GM18498 (cell line): ENCODE data around the gene ABHD15.

ENCODE experiments used
- ATAC-seq: cut with Tn5 transposase; IDR thresholded peaks from one replicate; pipeline ENCODE4 v1.9.1; 2021; ENCODE audit warnings: mild to moderate bottlenecking, moderate library complexity; ENCODE audit not compliant: unreplicated experiment

The ABHD15 gene, protein sequence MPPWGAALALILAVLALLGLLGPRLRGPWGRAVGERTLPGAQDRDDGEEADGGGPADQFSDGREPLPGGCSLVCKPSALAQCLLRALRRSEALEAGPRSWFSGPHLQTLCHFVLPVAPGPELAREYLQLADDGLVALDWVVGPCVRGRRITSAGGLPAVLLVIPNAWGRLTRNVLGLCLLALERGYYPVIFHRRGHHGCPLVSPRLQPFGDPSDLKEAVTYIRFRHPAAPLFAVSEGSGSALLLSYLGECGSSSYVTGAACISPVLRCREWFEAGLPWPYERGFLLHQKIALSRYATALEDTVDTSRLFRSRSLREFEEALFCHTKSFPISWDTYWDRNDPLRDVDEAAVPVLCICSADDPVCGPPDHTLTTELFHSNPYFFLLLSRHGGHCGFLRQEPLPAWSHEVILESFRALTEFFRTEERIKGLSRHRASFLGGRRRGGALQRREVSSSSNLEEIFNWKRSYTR

DNA sequence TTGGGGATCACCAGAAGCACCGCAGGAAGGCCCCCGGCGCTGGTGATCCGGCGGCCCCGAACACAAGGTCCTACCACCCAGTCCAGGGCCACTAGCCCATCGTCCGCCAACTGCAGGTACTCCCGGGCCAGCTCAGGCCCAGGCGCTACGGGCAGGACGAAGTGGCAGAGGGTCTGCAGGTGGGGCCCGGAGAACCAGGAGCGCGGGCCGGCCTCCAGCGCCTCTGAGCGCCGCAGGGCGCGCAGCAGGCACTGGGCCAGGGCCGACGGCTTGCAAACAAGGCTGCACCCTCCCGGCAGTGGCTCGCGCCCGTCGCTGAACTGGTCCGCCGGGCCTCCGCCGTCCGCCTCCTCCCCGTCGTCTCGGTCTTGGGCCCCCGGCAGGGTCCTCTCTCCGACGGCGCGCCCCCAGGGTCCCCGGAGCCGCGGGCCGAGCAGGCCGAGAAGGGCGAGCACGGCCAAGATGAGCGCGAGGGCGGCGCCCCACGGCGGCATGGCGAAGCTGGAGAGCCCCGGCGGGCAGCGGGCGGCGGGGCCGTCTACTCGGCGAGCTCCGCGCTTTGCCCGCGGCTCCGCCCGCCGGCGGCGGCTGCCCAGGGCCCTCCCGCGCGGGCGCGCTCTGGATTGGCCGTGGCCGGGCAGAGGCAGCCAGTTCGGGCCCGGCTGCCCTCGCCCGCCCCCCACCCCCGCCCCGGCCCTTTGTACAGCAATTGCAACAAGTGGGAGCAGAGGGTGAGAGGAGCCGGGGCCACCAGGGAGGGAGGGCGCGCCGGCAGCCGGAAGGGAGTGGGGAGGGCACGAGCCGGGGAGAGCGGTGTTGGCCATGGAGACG lies at the start of gene ABHD15:
TSS of gene ABHD15 (minus strand) at position 565 of the 831 bp plus-strand sequence. CDS start at position 494, 71 bp downstream.
- peak; percentile 27 for ATAC-seq

DNA sequence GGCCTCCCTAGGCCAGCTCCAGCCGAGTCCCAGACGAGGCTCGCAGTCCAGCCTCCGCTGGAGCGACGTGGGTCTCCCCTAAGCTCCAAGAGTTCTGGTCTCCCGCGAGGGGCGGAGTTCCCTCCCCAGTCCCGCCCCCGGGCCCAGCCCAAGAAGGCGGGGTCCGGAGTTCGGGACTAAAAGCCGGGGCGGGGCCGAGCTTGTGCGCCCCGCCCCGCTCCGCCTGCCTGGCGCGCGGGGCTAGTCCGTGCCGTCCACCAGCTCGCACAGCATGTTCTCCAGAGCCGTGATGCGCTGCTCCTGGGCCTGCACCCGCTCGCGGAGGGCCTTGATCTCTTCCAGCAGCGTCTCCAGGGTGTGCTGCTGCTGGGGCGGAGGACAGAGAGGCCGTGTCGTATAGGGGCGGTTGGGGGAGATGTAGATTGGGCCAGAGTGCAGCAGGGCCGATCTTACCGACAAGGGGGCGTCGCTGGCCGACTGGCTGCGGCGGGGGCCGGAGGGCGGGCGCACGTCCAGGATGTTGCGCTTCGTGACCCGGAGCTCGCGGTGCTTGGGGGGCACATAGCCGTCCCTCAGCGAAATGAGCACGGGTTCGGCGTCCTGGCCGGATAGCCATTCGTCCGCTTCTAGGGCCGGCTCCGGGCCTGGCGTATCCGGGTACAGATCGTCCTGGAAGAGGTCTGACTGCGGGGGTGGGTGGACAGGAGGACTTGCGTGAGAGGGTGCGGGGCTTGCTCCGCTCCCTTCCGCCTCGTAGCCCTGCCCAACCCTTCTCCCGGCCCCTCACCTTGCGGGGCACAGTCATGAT lies 48.9 kb upstream of the ABHD15 start:
- peak; percentile 65 for ATAC-seq

DNA sequence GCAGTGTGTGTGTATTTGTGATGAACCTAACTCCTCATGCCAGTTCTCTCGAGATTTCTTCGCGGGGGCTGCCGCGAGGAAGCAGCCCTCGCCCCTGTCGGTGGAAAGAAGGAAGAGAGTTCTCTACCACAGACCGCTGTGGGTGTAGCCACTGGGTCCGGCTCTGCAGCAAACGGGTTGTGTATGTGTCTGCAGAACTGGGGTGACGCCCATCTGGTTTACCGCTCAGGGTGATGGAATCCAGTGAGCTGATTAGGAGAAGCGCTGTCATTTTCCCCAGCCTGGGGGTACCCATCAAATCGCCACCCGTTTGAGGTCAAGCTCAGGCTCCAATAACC lies 48.2 kb upstream of the ABHD15 start:
- no peak for ATAC-seq

DNA sequence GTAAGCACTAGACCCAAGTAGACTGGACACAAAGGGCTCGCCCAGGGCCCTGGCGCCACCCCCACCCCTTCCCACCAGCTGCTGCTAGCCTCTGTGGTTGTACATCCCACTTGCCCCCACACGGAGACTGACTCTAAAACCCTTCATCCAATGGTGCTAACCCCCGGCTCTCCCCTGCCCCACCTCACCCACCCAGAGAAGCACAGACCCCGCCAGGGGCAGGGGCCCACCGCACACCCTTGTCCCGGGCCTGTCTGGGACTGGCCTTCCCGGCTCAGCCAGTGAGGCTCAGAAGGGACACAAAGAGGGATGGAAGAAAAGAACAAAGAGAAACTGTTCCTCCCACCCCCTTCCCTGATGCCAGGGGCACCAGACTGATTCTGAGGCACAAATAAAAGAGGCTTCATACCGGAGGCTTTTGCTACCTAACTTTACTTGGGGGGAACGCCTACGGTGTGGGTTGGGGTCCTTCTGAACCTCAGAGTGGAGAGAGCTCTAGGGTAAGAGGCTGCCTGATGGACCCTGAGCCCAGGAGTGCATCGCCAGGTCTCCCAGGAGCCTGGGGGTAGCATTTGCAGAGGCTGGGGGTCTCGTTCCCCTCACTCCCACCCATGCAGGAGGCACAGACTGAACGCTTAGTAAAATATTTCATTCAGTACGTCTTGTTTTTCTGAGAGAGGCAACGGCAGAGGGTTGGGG lies 47.7 kb upstream of the ABHD15 start:
- no peak for ATAC-seq

DNA sequence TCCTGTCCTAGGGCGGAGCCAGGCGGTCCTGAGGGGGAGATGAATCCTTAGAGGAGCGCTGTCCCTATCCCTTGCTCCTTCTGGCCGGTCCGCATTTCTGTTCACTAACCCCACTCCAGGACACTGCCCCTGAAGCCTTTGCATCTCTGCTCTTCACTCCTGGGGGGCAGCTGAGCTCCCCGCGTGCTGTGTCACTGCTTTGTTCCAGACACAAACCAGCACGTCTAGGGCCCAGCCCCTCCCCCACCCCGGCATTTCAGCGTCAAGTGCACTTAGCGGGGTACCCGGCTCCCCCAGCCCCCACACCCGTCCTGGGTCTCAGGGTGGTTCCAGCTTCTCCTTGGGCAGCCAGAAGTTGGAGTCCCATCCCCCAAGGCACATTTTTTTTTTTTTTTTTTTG lies 47.0 kb upstream of the ABHD15 start:
- no peak for ATAC-seq

DNA sequence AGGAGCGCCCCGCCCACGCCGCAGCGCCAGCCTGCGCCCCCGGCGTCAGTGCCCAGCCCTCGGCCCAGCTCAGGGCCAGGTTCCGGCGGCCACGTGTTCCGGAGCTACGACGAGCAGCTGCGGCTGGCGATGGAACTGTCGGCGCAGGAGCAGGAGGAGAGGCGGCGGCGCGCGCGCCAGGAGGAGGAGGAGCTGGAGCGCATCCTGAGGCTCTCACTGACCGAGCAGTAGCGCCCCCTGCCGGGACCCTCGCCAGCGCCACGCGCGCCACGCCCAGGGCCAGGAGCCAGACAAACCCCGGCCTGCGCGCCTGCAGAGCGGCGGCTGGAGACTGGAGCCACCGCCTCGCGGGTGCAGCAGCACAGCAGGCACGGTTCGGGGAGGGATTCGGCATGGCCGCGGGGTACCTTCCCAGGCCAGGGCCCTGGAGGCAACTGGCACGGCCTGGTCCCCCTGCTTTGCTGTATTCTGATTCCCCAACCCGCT lies 46.6 kb upstream of the ABHD15 start:
- ATAC-seq = peak; percentile 40

DNA sequence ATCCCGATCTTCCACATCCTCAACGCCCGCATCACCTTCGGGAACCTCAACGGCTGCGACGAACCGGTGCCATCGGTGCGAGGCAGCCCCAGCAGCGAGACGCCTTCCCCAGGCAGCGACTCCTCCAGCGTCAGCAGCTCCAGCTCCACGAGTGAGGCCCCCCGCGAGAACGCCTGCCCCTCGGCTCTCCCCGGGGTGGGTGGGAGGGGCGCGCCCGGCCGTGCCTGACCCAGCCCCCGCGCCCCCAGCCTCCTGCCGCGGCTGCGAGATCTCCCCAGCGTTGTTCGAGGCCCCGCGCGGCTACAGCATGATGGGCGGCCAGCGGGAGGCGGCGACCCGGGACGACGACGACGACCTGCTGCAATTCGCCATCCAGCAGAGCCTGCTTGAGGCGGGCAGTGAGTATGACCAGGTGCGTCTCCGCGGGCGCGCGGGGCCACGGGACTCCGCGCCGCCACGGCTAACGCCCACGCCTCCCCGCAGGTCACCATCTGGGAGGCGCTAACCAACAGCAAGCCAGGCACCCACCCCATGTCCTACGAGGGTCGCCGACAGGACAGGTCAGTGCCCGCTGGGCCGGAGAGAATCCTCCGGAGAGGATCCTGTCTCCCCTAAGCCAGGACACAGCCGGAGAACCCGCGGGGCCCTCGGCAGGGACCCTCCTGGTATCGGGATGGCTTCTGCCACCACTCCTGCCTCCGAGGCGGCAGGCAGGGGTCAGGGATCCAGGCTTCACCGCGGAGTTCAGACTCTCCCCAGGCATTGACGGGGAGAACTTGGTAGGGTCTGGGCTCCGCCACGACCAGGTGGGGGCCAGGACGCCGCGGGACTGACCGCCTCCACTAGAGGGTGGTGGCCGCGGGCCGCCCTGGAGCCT lies 45.8 kb upstream of the ABHD15 start:
- ATAC-seq = no peak

DNA sequence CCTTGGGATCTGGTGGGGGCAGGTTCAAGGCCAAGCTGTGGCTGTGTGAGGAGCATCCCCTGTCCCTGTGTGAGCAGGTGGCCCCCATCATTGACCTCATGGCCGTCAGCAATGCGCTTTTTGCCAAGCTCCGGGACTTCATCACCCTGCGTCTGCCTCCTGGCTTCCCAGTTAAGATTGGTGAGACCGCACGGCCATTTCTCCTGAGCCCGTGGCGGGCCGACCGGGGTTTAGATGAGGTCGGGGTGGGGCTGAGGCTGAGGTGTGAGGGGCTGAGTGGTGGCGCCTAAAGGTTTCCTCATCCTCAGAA lies 45.2 kb upstream of the ABHD15 start:
- ATAC-seq = no peak

DNA sequence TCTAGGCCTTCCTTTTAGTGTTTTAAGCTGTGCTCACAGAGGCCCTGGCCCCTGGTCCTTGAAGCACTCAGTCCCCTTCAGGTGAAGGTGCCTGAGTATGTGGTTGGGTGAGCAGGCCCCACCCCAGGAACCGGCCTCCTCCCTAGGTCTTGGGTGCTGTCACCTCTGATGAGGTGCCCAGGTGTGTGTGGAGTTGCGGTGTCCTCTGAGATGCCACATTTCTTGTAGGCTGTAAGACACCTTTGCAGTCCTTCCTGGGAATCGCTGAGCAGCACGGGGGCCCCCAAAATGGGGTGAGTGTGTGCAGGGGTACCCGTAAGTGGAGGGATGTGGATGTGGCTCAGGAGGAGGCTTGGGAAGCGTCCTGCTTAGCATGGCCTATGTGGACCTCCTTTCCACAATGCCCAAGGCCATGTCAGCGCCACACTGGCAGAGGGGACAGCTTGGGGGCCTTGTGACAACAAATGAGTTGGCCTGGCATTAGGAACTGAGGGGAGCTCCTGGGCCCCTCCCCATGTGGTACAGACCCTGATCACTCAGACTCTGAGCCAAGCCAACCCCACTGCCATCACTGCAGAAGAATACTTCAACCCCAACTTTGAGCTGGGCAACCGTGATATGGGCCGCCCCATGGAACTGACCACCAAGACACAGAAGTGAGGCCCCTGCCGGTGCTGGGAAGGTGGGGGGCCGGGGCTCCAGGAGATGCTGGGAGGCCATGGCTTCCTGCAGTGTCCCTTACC lies 44.7 kb upstream of the ABHD15 start:
- no peak for ATAC-seq

DNA sequence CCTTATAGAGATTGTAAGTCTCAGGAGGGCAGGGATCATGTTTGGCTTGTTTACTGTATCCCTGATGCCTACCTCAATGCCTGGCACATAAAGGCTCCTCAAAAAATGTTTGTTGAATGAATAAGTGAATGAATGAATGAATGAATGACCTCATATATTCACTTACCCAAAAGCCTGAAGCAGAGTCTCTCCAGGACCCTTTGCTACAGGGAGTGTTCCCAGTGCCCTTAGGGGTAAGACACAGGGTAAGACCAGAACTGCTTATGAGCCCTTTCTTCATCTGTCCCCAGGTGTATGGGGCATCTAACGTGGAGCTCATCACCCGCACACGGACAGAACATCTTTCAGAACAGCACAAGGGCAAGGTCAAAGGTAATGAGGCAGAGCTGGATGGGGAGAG lies 43.6 kb upstream of the ABHD15 start:
- no peak for ATAC-seq

DNA sequence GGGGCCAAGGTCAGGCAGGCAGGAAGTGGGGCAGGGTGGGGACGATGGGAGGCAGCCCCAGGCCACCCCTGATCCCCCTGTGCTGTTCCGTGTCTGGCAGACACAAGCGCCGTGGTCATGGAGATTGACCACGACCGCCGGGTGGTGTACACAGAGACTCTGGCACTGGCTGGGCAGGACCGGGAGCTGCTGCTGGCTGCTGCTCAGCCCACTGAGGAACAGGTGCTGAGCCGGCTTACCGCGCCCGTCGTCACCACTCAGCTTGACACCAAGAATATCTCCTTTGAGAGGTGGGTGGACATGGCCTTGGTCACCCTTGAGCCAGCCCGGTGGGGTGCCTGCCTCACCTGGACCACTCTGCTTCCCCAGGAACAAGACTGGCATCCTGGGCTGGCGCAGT lies 42.1 kb upstream of the ABHD15 start:
- no peak for ATAC-seq

DNA sequence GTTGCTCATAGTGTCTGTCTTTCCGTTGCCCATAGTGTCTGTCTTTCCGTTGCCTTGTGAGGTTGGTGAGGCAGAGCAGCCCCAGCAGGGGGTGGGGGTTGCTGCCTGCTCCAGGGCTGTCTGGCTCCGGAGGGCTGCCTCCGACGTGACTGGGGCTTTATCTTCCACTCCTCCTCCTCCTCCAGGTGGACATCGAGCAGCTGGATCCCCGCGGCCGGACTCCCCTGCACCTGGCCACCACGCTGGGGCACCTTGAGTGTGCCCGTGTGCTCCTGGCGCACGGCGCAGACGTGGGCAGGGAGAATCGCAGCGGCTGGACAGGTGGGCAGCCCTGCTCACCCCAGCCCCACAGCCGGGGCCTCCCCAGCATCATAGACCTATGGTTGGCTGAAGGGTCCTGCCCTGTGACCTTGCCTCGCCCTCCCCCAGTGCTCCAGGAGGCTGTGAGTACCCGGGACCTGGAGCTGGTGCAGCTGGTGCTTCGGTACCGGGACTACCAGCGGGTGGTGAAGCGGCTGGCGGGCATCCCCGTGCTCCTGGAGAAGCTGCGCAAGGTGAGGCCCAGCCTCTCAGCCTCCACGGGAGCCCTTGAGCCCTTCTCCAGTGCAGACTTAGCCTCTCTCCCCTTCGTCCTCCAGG lies 40.8 kb upstream of the ABHD15 start:
- ATAC-seq = no peak

DNA sequence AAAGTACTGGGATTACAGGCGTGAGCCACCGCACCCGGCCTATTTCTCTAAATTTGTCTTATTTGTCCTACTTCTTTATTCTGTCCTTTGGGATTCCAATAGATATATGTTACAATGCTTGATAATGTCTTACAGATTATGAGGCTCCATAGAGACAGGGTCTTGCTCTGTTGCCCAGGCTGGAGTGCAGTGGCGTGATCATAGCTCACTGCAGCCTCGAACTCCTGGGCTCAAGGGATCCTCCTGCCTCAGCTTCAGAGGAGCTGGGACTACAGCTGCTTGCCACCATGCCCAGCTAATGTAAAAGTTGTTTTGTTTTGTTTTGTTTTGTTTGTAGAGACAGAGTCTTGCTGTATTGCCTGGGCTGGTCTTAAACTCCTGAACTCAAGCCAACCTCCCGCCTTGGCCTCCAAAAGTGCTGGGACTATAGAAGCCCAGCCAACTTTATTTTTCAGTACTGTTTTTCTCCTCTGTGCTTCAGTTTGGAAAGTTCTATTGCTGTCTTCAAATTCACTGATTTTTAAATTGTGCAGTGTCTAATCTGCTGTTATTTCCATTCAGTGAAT lies 36.4 kb upstream of the ABHD15 start:
- ATAC-seq = no peak

DNA sequence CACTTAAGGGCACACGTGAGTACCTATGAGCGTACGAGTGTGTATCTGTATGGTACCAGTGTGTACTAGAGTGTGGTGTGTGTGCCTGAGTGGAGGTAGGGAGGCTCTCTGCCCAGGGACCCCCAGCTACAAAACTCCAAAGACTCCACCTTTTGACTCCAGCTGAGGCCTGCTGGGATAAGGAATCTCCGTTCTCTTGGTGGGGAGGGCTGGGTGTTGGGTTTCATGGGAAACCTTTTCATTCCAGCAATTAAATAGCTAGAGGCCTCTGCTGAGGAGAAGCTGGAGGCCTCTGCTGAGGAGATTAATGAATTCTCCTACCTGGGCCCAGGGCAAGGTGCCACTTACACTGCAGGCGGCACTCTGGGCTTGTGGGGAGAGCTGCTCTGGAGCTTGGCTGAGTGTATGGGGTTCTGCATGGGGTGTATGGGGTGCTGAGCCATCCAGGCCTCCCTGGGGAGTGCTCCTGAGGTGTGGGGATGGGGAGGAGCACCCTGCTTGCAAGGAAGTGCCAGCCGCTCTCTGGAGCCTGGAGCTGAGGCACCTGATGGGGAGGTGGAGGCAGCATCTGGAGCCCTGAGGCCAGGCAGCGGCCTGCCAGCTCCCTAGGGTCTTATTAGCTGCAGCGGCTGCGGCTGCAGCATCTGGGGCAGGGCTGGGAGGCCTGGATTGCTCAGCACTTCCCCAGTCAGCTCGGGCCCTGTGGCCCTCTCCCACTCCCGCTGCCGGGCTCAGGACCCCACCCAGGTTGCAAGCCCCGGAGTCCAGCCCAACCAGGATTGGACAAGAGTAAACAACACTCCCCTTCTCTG lies 30.7 kb upstream of the ABHD15 start:
- ATAC-seq = no peak

DNA sequence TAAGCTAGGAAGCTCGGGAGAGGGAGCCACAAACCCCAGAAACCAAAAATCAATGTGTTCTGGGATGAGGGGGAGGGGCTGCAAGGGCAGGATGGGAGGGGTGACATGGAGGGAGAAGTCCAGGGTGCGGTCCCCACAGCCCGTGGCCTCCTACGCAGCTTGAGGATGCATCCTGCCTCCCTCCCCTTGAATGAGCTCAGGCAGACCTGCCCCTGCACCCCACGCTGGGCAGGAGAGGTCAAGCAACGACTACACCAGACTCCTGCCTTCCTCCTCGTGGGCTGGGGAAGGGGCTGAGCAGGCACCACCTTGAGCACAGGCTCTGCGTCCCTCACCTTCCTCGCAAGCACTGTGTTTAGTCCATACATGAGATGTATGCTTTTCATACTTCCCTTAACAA lies 30.0 kb upstream of the ABHD15 start:
- no peak for ATAC-seq

DNA sequence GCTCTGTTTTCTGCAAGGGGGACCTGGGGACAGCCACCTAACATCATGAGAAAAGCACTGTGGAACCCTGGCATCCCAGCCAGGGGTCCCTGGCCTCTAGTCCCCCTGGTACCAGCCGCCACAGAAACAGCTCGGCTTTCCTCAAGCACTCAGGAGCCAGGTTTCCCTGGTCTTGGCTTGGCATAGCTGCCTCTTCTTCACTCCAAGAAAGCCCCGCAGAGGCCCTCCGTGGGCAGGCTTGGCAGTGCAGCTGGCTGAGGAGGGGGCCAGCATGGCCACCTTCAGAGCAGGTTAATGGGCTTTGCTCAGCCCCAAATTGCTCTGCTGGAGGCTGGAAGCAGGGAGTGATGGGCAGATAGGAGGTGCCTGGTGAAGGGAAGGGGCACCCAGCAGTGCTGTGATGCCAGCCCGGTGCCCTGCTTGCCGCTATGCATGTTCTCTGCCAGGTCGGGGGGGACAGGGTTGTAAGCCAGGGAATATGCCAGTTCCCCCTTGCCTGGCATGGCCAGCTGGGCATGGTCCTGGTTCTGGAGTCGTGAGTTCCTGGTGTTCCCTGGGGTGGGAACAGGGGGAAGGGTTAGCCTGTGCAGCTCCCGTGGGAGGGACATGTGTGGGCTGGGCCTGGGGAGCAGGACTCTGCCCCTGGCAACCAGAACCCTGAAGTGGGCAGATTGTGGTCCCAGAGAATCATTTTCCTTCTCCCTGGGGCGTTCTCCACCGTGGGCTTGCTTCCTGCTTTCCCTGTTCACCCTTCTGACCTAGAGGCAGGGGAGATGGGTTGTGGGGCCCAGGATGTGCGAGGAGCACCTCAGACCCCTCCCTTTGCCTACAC lies 29.3 kb upstream of the ABHD15 start:
- no peak for ATAC-seq
